SU-DHL-6 (cell line): ENCODE data around the gene ATP9B.

ENCODE experiments used
- H2AFZ ChIP-seq: fragments of 200-600 bp; sonication (generic); 2 replicates; pipeline ENCODE4 v1.6.1; 2014; ENCODE audit warnings: low read depth, mild to moderate bottlenecking, moderate library complexity, mixed read lengths, antibody characterized with exemption, low read length; ENCODE audit not compliant: severe bottlenecking
- H3F3A ChIP-seq: fragments of 200-600 bp; shearing (Covaris generic); 2 replicates; pipeline ENCODE4 v1.6.0; 2016; ENCODE audit warnings: antibody characterized with exemption, mild to moderate bottlenecking; ENCODE audit not compliant: insufficient read depth
- H3K27ac ChIP-seq: fragments of 200-600 bp; sonication (generic); 2 replicates; pipeline ENCODE4 v1.5.1; 2016; ENCODE audit warnings: low read depth, mild to moderate bottlenecking, low read length, moderate library complexity, mixed read lengths
- H3K27me3 ChIP-seq: fragments of 200-600 bp; sonication (generic), shearing (Covaris generic); 2 replicates; pipeline ENCODE4 v1.6.0; 2014; ENCODE audit warnings: mild to moderate bottlenecking, low read length
- H3K36me3 ChIP-seq: fragments of 200-600 bp; sonication (generic); 2 replicates; pipeline ENCODE4 v1.6.1; 2014; ENCODE audit warnings: mild to moderate bottlenecking, low read length, mixed read lengths
- H3K4me2 ChIP-seq: fragments of 300-600, 200-600 bp; shearing (Covaris generic), sonication (generic); 2 replicates; pipeline ENCODE4 v1.6.0; 2014; ENCODE audit warnings: low read length, low read depth, mild to moderate bottlenecking; ENCODE audit not compliant: poor library complexity, severe bottlenecking
- H3K4me3 ChIP-seq: fragments of 200-600 bp; sonication (generic); 2 replicates; pipeline ENCODE4 v1.5.1; 2014; ENCODE audit warnings: antibody characterized with exemption, low read length, mild to moderate bottlenecking, mixed read lengths; ENCODE audit not compliant: insufficient read depth, poor library complexity, severe bottlenecking
- H3K79me2 ChIP-seq: fragments of 200-600 bp; sonication (generic); 2 replicates; pipeline ENCODE4 v1.6.1; 2014; ENCODE audit warnings: mild to moderate bottlenecking, low read length, moderate library complexity; ENCODE audit not compliant: insufficient read depth
- H3K9ac ChIP-seq: fragments of 200-600 bp; sonication (generic); 2 replicates; pipeline ENCODE4 v1.7.0; 2014; ENCODE audit warnings: mild to moderate bottlenecking, low read length
- H3K9me2 ChIP-seq: fragments of 200-600 bp; sonication (generic); replicated peaks from 2 replicates; pipeline ENCODE4 v1.6.1; 2014; ENCODE audit warnings: low read length; ENCODE audit not compliant: insufficient read depth
- H3K9me3 ChIP-seq: fragments of 200-600 bp; sonication (generic); 2 replicates; pipeline ENCODE4 v1.6.1; 2014; ENCODE audit warnings: low read length, mixed read lengths; ENCODE audit not compliant: insufficient read depth
- H4K20me1 ChIP-seq: fragments of 200-600 bp; sonication (generic); 2 replicates; pipeline ENCODE4 v1.6.1; 2014; ENCODE audit warnings: low read depth, mild to moderate bottlenecking, antibody characterized with exemption, low read length, moderate library complexity, mixed read lengths
- EZH2phosphoT487 ChIP-seq: fragments of 200-600 bp; sonication (generic), shearing (Covaris generic); conservative IDR thresholded peaks from 2 replicates; pipeline ENCODE4 v1.6.1; 2018; ENCODE audit warnings: mild to moderate bottlenecking, antibody characterized with exemption, low read length, moderate library complexity, mixed read lengths
- TF ChIP-seq, protein P1 (sequence below): fragments of 200-600 bp; sonication (generic); IDR thresholded peaks from one replicate; pipeline ENCODE4 v1.5.1; 2017; ENCODE audit warnings: antibody characterized with exemption, mild to moderate bottlenecking, low read length, moderate library complexity; ENCODE audit not compliant: insufficient read depth, poor library complexity, severe bottlenecking

The ATP9B gene

DNA sequence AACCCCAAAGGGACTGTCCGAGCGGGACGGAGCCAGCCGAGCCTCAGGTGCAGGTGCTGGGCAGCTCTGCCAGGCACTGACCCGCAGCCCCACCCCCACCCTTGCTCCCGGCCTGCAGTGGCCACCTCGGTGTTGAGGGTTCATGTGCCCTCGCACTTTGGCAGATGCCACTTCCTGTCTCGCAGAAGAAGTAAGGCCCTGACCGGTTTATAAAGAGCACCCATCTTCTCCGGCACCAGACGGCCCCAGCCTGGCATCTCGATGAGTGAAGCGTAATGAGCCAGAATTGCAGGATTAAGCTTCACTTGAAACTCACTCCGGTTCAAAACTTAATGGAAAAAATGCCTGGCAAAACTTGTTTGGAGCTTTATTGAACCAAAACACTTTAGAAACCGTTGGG is 315.6 kb downstream of the ATP9B start:
- Histone ChIP-seq H2AFZ (no peak overlapping the region), H3K27ac (no peak overlapping the region), H4K20me1 (no peaks in the 10 kb centered on the region), H3K36me3 (no peaks in the 10 kb centered on the region), H3F3A (no peaks in the 10 kb centered on the region), H3K9me2 (no peaks in the 10 kb centered on the region), H3K27me3 (no peaks in the 10 kb centered on the region), H3K4me2 (no peak overlapping the region), H3K79me2 (no peaks in the 10 kb centered on the region), H3K9me3 (no peaks in the 10 kb centered on the region), H3K4me3 (no peak overlapping the region), H3K9ac (no peak overlapping the region)
- no peak for TF ChIP-seq EZH2phosphoT487
- TF ChIP-seq, protein P1, sequence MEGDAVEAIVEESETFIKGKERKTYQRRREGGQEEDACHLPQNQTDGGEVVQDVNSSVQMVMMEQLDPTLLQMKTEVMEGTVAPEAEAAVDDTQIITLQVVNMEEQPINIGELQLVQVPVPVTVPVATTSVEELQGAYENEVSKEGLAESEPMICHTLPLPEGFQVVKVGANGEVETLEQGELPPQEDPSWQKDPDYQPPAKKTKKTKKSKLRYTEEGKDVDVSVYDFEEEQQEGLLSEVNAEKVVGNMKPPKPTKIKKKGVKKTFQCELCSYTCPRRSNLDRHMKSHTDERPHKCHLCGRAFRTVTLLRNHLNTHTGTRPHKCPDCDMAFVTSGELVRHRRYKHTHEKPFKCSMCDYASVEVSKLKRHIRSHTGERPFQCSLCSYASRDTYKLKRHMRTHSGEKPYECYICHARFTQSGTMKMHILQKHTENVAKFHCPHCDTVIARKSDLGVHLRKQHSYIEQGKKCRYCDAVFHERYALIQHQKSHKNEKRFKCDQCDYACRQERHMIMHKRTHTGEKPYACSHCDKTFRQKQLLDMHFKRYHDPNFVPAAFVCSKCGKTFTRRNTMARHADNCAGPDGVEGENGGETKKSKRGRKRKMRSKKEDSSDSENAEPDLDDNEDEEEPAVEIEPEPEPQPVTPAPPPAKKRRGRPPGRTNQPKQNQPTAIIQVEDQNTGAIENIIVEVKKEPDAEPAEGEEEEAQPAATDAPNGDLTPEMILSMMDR, result no peak

DNA sequence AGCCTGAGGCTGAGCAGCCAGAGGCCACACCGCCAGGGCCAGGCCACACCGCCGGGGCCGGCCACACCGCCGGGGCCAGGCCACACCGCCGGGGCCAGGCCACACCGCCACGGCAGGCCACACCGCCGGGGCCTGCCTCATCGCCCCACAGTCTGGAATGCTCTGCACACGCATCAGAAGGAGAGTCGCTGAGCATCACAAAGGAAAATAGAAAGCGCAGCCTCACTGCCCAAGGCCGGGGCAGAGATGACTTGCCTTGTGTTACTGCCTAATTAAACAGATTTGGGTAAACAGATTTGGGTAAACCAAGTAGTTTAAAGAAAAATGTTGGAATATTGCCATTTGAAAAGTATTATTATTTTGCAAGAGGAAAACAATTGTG is 316.1 kb downstream of the ATP9B start:
- H3K4me2 ChIP-seq, result no peak overlapping the region
- H3K9me3 ChIP-seq, result no peaks in the 10 kb centered on the region
- H3K27ac ChIP-seq, result no peak overlapping the region
- no peaks in the 10 kb centered on the region for H3K9me2 ChIP-seq
- no peaks in the 10 kb centered on the region for H4K20me1 ChIP-seq
- no peaks in the 10 kb centered on the region for H3K79me2 ChIP-seq
- no peak overlapping the region for H3K4me3 ChIP-seq
- no peaks in the 10 kb centered on the region for H3K36me3 ChIP-seq
- no peak for TF ChIP-seq EZH2phosphoT487
- TF ChIP-seq, protein P1, result no peak
- no peaks in the 10 kb centered on the region for H3K27me3 ChIP-seq
- H3K9ac ChIP-seq, result no peak overlapping the region
- H2AFZ ChIP-seq, result no peak overlapping the region
- no peaks in the 10 kb centered on the region for H3F3A ChIP-seq

DNA sequence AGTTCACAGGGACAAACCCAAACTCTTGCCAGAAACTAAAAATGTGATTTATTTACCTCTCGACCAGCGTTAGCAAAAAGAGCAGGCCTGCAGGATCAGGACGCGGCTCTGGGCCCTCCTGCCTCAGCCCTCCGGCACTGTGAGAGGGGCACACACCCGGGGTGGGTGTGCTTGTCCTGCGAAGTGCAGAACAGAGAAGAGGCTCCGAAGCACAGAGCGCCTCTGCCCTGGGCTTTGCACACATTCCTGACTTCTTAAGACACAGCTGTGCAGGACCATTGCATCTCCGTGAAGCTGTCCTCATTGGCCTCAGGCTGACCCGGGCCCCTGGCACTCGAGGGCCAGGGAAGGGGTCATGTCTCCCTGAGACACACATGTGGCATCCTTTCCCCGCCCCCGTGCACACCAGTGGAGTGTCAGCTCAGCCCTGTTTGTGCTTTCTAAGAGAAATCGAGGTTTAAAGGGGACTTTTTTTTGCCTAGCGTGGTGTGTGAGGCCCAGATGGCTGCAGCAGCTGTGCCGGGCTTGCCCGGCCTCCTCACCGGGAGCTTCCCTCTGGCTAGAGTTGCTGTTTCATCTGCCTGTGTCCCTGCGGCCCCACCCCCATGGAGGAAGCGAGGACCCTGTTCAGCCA is 316.6 kb downstream of the ATP9B start:
- Histone ChIP-seq H4K20me1 (no peaks in the 10 kb centered on the region), H3K4me3 (no peak overlapping the region), H2AFZ (no peak overlapping the region), H3K27ac (no peak overlapping the region), H3K79me2 (no peaks in the 10 kb centered on the region), H3K9me3 (no peaks in the 10 kb centered on the region), H3K9ac (no peak overlapping the region), H3K4me2 (no peak overlapping the region), H3K9me2 (no peaks in the 10 kb centered on the region), H3F3A (no peaks in the 10 kb centered on the region), H3K27me3 (no peaks in the 10 kb centered on the region), H3K36me3 (no peaks in the 10 kb centered on the region)
- TF ChIP-seq, protein P1, result no peak
- TF ChIP-seq EZH2phosphoT487, result no peak
